Measurements from ENCODE around the gene ZNF408.

The ZNF408 gene

DNA sequence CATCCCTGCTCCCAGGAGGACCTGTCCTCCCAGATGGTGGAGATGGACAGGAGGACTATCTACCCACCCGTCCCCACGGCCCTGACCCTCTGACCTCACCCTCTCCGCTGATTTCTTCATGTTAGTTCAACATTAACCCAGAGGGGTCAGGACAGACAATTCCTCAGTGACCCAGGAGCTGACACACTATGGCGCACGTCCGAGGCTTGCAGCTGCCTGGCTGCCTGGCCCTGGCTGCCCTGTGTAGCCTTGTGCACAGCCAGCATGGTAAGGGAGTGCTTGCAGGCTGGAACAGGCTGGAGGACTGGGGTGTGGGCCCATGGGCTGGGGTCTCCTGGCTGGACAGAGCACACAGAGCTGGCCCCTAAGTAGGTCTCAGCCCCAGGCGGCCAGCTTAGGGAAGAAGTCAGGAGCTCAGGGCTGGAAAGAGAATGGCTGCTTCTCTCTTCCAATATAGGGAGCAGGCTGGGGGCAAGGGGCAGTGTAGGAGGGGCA lies 18.3 kb downstream of the ZNF408 start, which contains the start of gene F2:
TSS of gene F2 (plus strand) at position 166 of the 495 bp plus-strand sequence. CDS start at position 189, 23 bp downstream.
- H3K27ac ChIP-seq (ENCODE audit: low read length), result no peak within 1 kb of the TSS
- 0 out of 2 replicates have a peak, but pooled peaks cover 5% of the 10 kb centered on the region for H3K4me1 ChIP-seq (ENCODE audit: insufficient read depth, low read length)
- no peak within 1 kb of the TSS for H3K4me3 ChIP-seq (ENCODE audit: low read depth in 1 of 2, low read length in 2 of 2)
- no peaks in the 10 kb centered on the region for H3K36me3 ChIP-seq (ENCODE audit: insufficient read depth, low read length)
- ATAC-seq (ENCODE audit: insufficient read depth, low read depth) (no peak), DNase-seq (no peak)
- H3K27me3 ChIP-seq (ENCODE audit: insufficient read depth, low read length, poor library complexity), result no peaks in the 10 kb centered on the region
- H4K20me1 ChIP-seq (ENCODE audit: insufficient read depth, low read length), result no peaks in the 10 kb centered on the region
- no peak within 1 kb of the TSS for H3K4me2 ChIP-seq (ENCODE audit: insufficient read depth, low read length)
- no peaks in the 10 kb centered on the region for H3K79me2 ChIP-seq (ENCODE audit: insufficient read depth, low read length)
- TF ChIP-seq CTCF (IDR thresholded peaks at IDR 0.05; ENCODE audit: borderline replicate concordance, extremely low read depth, low read length, poor library complexity, severe bottlenecking), result no peak
- TF ChIP-seq EZH2 (IDR thresholded peaks at IDR 0.05; ENCODE audit: borderline replicate concordance, low read depth, low read length, severe bottlenecking), result no peak
- H2AFZ ChIP-seq (ENCODE audit: low read depth, low read length), result peak within 1 kb of the TSS; percentile 12; the same call in 1 of the 2 replicates
- H3K9me3 ChIP-seq (ENCODE audit: insufficient read depth, low read length, severe bottlenecking), result no peaks in the 10 kb centered on the region
- H3K9ac ChIP-seq (ENCODE audit: low read depth, low read length), result no peak within 1 kb of the TSS

DNA sequence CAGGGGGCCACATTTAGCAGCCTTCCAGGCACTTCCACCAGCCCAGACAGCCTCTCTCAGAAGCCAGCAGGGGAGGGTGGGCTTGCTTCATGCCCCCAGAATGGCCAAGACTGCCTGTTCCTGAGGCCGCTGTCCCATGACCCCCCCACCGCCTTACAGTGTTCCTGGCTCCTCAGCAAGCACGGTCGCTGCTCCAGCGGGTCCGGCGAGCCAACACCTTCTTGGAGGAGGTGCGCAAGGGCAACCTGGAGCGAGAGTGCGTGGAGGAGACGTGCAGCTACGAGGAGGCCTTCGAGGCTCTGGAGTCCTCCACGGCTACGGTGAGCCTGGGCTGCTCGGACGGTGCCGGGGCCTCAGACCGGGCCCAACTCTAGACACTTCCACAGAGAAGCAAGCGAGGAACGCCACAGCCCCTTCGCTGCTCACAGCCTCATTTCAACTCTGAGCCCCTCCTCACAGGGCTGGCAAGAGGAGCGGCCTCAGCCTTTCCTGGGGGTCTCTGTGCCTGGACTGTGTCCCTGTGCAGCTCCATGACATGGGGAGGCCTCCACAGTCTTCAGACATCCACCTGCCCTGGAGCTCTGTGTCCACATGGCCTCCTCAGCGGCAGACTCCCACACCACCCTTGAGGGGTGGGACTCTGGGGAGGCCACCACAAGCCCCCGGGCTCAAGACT lies 18.9 kb downstream of the ZNF408 start:
- DNase-seq (no peak), ATAC-seq (ENCODE audit: insufficient read depth, low read depth) (peak; percentile 19; the same call in 1 of the 3 replicates)
- TF ChIP-seq EZH2 (IDR thresholded peaks at IDR 0.05; ENCODE audit: borderline replicate concordance, low read depth, low read length, severe bottlenecking) (no peak), CTCF (IDR thresholded peaks at IDR 0.05; ENCODE audit: borderline replicate concordance, extremely low read depth, low read length, poor library complexity, severe bottlenecking) (no peak)
- no peak overlapping the region for H3K9ac ChIP-seq (ENCODE audit: low read depth, low read length)
- H2AFZ ChIP-seq (ENCODE audit: low read depth, low read length), result no peak overlapping the region; the same call in 1 of the 2 replicates
- H3K9me3 ChIP-seq (ENCODE audit: insufficient read depth, low read length, severe bottlenecking), result no peaks in the 10 kb centered on the region
- H3K4me3 ChIP-seq (ENCODE audit: low read depth in 1 of 2, low read length in 2 of 2), result no peak overlapping the region
- no peaks in the 10 kb centered on the region for H3K36me3 ChIP-seq (ENCODE audit: insufficient read depth, low read length)
- no peak overlapping the region for H3K27ac ChIP-seq (ENCODE audit: low read length)
- no peaks in the 10 kb centered on the region for H3K27me3 ChIP-seq (ENCODE audit: insufficient read depth, low read length, poor library complexity)
- 0 out of 2 replicates have a peak, but pooled peaks cover 5% of the 10 kb centered on the region for H3K4me1 ChIP-seq (ENCODE audit: insufficient read depth, low read length)
- H4K20me1 ChIP-seq (ENCODE audit: insufficient read depth, low read length), result no peaks in the 10 kb centered on the region
- H3K4me2 ChIP-seq (ENCODE audit: insufficient read depth, low read length), result no peak overlapping the region
- no peaks in the 10 kb centered on the region for H3K79me2 ChIP-seq (ENCODE audit: insufficient read depth, low read length)

GRCh38 chr11:46721286-46721685 lies 20.5 kb downstream of the ZNF408 start:
- no peak for TF ChIP-seq EZH2 (IDR thresholded peaks at IDR 0.05; ENCODE audit: borderline replicate concordance, low read depth, low read length, severe bottlenecking)
- TF ChIP-seq CTCF (IDR thresholded peaks at IDR 0.05; ENCODE audit: borderline replicate concordance, extremely low read depth, low read length, poor library complexity, severe bottlenecking), result no peak
- no peak overlapping the region for H3K27ac ChIP-seq (ENCODE audit: low read length)
- no peak overlapping the region for H3K9ac ChIP-seq (ENCODE audit: low read depth, low read length)

More at GRCh38 chr11:46721286-46721685, 20.5 kb downstream of the ZNF408 start:
- no peak for DNase-seq
- no peaks in the 10 kb centered on the region for H4K20me1 ChIP-seq (ENCODE audit: insufficient read depth, low read length)
- no peaks in the 10 kb centered on the region for H3K27me3 ChIP-seq (ENCODE audit: insufficient read depth, low read length, poor library complexity)
- no peak overlapping the region for H3K4me3 ChIP-seq (ENCODE audit: low read depth in 1 of 2, low read length in 2 of 2)
- no peak overlapping the region for H2AFZ ChIP-seq (ENCODE audit: low read depth, low read length)
- no peaks in the 10 kb centered on the region for H3K79me2 ChIP-seq (ENCODE audit: insufficient read depth, low read length)
- no peaks in the 10 kb centered on the region for H3K36me3 ChIP-seq (ENCODE audit: insufficient read depth, low read length)
- no peak overlapping the region for H3K4me2 ChIP-seq (ENCODE audit: insufficient read depth, low read length)
- ATAC-seq (ENCODE audit: insufficient read depth, low read depth), result no peak
- H3K9me3 ChIP-seq (ENCODE audit: insufficient read depth, low read length, severe bottlenecking), result no peaks in the 10 kb centered on the region
- H3K4me1 ChIP-seq (ENCODE audit: insufficient read depth, low read length), result 0 out of 2 replicates have a peak, but pooled peaks cover 5% of the 10 kb centered on the region

Data from DND-41 (cell line).